Endothelial cell of umbilical vein (primary cell): Measurements from ENCODE around the gene STARD13. TPM values are rescaled to one million over a fixed set of nuclear protein-coding genes. Genes with fewer than 3 reads are reported as not detected.

Experiments
- BruUV-seq: library from RNA; stranded (reverse); fragments of 400-500 nt; replicated peaks from 2 replicates; lab custom pipeline; 2021; lab: Mats Ljungman, UMichigan
- CTCF ChIA-PET: fragments of 300-600, 350-600 bp; sonication (Branson Sonifier 250); formaldehyde crosslinking; loops from one replicate; lab custom pipeline; 2021; ENCODE audit warnings: antibody characterized with exemption, inconsistent platforms; lab: Charles Lee
- POLR2A ChIA-PET: fragments of 300-600, 350-600 bp; sonication (Branson Sonifier 250); formaldehyde crosslinking; loops from one replicate; lab custom pipeline; 2021; ENCODE audit warnings: antibody characterized with exemption, inconsistent platforms; lab: Charles Lee
- DNase-seq: peaks from one replicate; pipeline ENCODE4 v3.0.0-alpha.2; 2011; ENCODE audit warnings: low read depth, low spot score
- FAIRE-seq: peaks from 2 replicates; lab custom pipeline; 2011; peaks lifted over from hg19 to GRCh38; lab: Jason Lieb, UNC
- H2AFZ ChIP-seq: 2 replicates; pipeline ENCODE4 v1.6.0; 2012; ENCODE audit warnings: low read depth, low read length, control low read depth, inconsistent platforms
- H3K27ac ChIP-seq: 2 replicates; pipeline ENCODE4 v1.5.1; 2011; ENCODE audit warnings: low read depth, mild to moderate bottlenecking, control low read depth, low read length, moderate library complexity; ENCODE audit not compliant: insufficient read depth
- H3K27me3 ChIP-seq, 2 experiments: 2 replicates each; pipeline versions ENCODE4 v1.6.0 to v1.6.1; 2011; ENCODE audit warnings: low read length in 2 of 2, mixed read lengths in 1 of 2; ENCODE audit not compliant: control insufficient read depth in 2 of 2, insufficient read depth in 2 of 2
- H3K36me3 ChIP-seq, 2 experiments: 2 replicates in 1 of 2; 3 replicates in 1 of 2; pipeline ENCODE4 v1.5.1; 2011; ENCODE audit warnings: low read length in 2 of 2, mild to moderate bottlenecking in 1 of 2, moderate library complexity in 1 of 2; ENCODE audit not compliant: control insufficient read depth in 2 of 2, insufficient read depth in 2 of 2; ENCODE audit errors: extremely low read depth in 1 of 2
- H3K4me1 ChIP-seq: 3 replicates; pipeline ENCODE4 v1.5.1; 2011; ENCODE audit warnings: mild to moderate bottlenecking, low read length; ENCODE audit not compliant: control insufficient read depth, insufficient read depth; ENCODE audit errors: extremely low read depth
- H3K4me2 ChIP-seq: 2 replicates; pipeline ENCODE4 v1.6.1; 2011; ENCODE audit warnings: low read length, control low read depth, mixed read lengths; ENCODE audit not compliant: insufficient read depth
- H3K4me3 ChIP-seq, 3 experiments: fragments of 200-600 bp in 1 of 3; sonication (generic), shearing (Covaris generic) in 1 of 3; replicated peaks in 1 of 3; 2 replicates each; pipeline ENCODE4 v1.5.1; 2011 to 2016; ENCODE audit warnings: control low read depth in 3 of 3, low read length in 3 of 3, mild to moderate bottlenecking in 2 of 3, inconsistent platforms in 1 of 3, low read depth in 1 of 3, moderate library complexity in 1 of 3; ENCODE audit not compliant: insufficient read depth in 1 of 3
- H3K79me2 ChIP-seq: 2 replicates; pipeline ENCODE4 v1.6.0; 2012; ENCODE audit warnings: low read length, inconsistent platforms; ENCODE audit not compliant: control insufficient read depth, insufficient read depth
- H3K9ac ChIP-seq: replicated peaks from 2 replicates; pipeline ENCODE3; 2011; ENCODE audit warnings: low read length, control low read depth; ENCODE audit not compliant: insufficient read depth; ENCODE audit errors: extremely low read depth
- H3K9me1 ChIP-seq: replicated peaks from 3 replicates; pipeline ENCODE4 v1.6.0; 2011; ENCODE audit warnings: mild to moderate bottlenecking, low read length; ENCODE audit not compliant: control insufficient read depth, insufficient read depth; ENCODE audit errors: extremely low read depth
- H3K9me3 ChIP-seq: replicated peaks from 2 replicates; pipeline ENCODE4 v1.5.1; 2012; ENCODE audit warnings: low read length, inconsistent platforms; ENCODE audit not compliant: control insufficient read depth, insufficient read depth
- H4K20me1 ChIP-seq: replicated peaks from 2 replicates; pipeline ENCODE3; 2011; ENCODE audit warnings: mild to moderate bottlenecking, low read length; ENCODE audit not compliant: control insufficient read depth, insufficient read depth; ENCODE audit errors: extremely low read depth
- CTCF ChIP-seq, 2 donors: IDR thresholded peaks; 1 replicate in 1 of 2; 2 replicates in 1 of 2; pipeline ENCODE4 v1.5.1; 2011; ENCODE audit warnings: low read length in 2 of 2, mild to moderate bottlenecking in 2 of 2, moderate library complexity in 2 of 2, control low read depth in 1 of 2, inconsistent platforms in 1 of 2, low read depth in 1 of 2; ENCODE audit not compliant: insufficient read depth in 1 of 2; ENCODE audit errors: extremely low read depth in 1 of 2
- EZH2 ChIP-seq: IDR thresholded peaks from 2 replicates; pipeline ENCODE4 v1.6.1; 2012; ENCODE audit warnings: borderline replicate concordance, low read depth, mild to moderate bottlenecking, moderate library complexity, low read length, inconsistent platforms; ENCODE audit not compliant: severe bottlenecking
- FOS ChIP-seq: IDR thresholded peaks from 2 replicates; pipeline ENCODE4 v1.6.1; 2011; ENCODE audit warnings: mild to moderate bottlenecking, low read length, moderate library complexity, borderline replicate concordance; ENCODE audit not compliant: insufficient read depth
- GATA2 ChIP-seq: IDR thresholded peaks from 2 replicates; pipeline ENCODE4 v1.7.0; 2011; ENCODE audit warnings: low read depth, mild to moderate bottlenecking, moderate library complexity, mixed read lengths, low read length; ENCODE audit not compliant: insufficient read length, insufficient read depth
- JUN ChIP-seq: IDR thresholded peaks from 2 replicates; pipeline ENCODE4 v1.6.1; 2011; ENCODE audit warnings: borderline replicate concordance, low read depth; ENCODE audit not compliant: insufficient read length, insufficient read depth
- MAX ChIP-seq: IDR thresholded peaks from 2 replicates; pipeline ENCODE4 v1.6.1; 2011; ENCODE audit not compliant: insufficient read depth, insufficient read length
- MYC ChIP-seq: IDR thresholded peaks from one replicate; pipeline ENCODE4 v1.6.1; 2011; ENCODE audit warnings: mild to moderate bottlenecking, low read depth, low read length
- POLR2A ChIP-seq: IDR thresholded peaks from 2 replicates; pipeline ENCODE4 v1.6.1; 2012; ENCODE audit warnings: low read depth, mild to moderate bottlenecking, control low read depth, low read length
- POLR2AphosphoS5 ChIP-seq: IDR thresholded peaks from 2 replicates; pipeline ENCODE4 v1.6.1; 2012; ENCODE audit warnings: low read depth, mild to moderate bottlenecking, control low read depth, low read length, moderate library complexity; ENCODE audit not compliant: insufficient read depth
- dilution Hi-C: fragments of 300-500 bp; cut with MboI; formaldehyde crosslinking; loops from one replicate; pipeline ENCODE4 v1.15.0; 2019; ENCODE audit warnings: low sequenced_read_pairs; ENCODE audit not compliant: extremely low pct_ligation_motif_present
- intact Hi-C: fragments of 100-400 bp; cut with micrococcal nuclease; formaldehyde crosslinking; loops from one replicate; pipeline ENCODE4 v1.10.0; 2022
- polyA plus RNA-seq, 4 experiments: library from polyadenylated mRNA; depleted of rRNA in 3 of 4; stranded (reverse) in 3 of 4; unstranded in 1 of 4; fragments of >200 nt; gene quantifications; 2 replicates each; pipeline versions ENCODE4 v1.2.1 to v1.2.3, GENCODE V29; 2011 to 2012; ENCODE audit warnings: missing spikeins in 1 of 4
- total RNA-seq: library from RNA; stranded (reverse); gene quantifications from 2 replicates; pipeline ENCODE4 v1.2.3, GENCODE V29; 2021

Gene STARD13
- total and polyA plus RNA-seq, 2 donors (not counting 3 experiments of a cell fraction or from before 2014, with no cell fraction given): 11.0 to 47.7 TPM

GRCh38 chr13:33213024-33213768, 72.4 kb downstream of the STARD13 start:
- Histone ChIP-seq H3K9ac (no peak overlapping the region), H3K27ac (no peak overlapping the region), H3K4me2 (no peak overlapping the region), H3K4me3 (no peak overlapping the region), H3K27me3 (no peaks in the 10 kb centered on the region), H3K9me1 (no peaks in the 10 kb centered on the region), H2AFZ (no peak overlapping the region), H3K9me3 (no peaks in the 10 kb centered on the region), H4K20me1 (no peaks in the 10 kb centered on the region), H3K4me1 (peaks cover 5% of the 10 kb centered on the region), H3K36me3 (no peaks in the 10 kb centered on the region), H3K79me2 (peaks cover 92% of the 10 kb centered on the region)
- TF ChIP-seq MYC (no peak), JUN (no peak), EZH2 (no peak), GATA2 (no peak), POLR2AphosphoS5 (no peak), MAX (no peak)
- intact Hi-C loops: no loop called here
- dilution Hi-C loops: no loop called here
- DNase-seq (no peak), FAIRE-seq (no peak)
- no TSS peak for BruUV-seq
- ChIA-PET POLR2A (no interaction called here), CTCF (interaction anchor here (0.7 kb wide), 1 partner anchor 8 kb away, joined by 4 read pairs; no protein-coding TSS in a partner anchor)

- CTCF ChIA-PET: interaction anchor here (0.8 kb wide), 1 partner anchor 331 kb away, joined by 3 read pairs; no protein-coding TSS in a partner anchor
- no peak overlapping the region for H3K4me3 ChIP-seq
- intact Hi-C loops: no loop called here
Measured at GRCh38 chr13:33212396-33212795, 73.2 kb downstream of the STARD13 start.

More at GRCh38 chr13:33212396-33212795, 73.2 kb downstream of the STARD13 start:
- DNase-seq: no peak
- Histone ChIP-seq H3K79me2 (peaks cover 92% of the 10 kb centered on the region), H2AFZ (no peak overlapping the region), H3K27ac (no peak overlapping the region), H3K4me1 (peaks cover 13% of the 10 kb centered on the region), H3K9me3 (no peaks in the 10 kb centered on the region), H3K36me3 (no peaks in the 10 kb centered on the region), H3K27me3 (no peaks in the 10 kb centered on the region), H3K9me1 (no peaks in the 10 kb centered on the region), H3K9ac (no peak overlapping the region), H4K20me1 (no peaks in the 10 kb centered on the region), H3K4me2 (no peak overlapping the region)
- no TSS peak for BruUV-seq
- no peak for FAIRE-seq
- TF ChIP-seq MYC (no peak), GATA2 (no peak), POLR2AphosphoS5 (no peak), JUN (no peak), CTCF (IDR thresholded peaks at IDR 0.05; ENCODE audit: extremely low read depth in 1 of 2, insufficient read depth in 1 of 2, low read depth in 1 of 2, low read length in 2 of 2) (no peak), EZH2 (no peak), MAX (no peak), FOS (no peak), POLR2A (no peak)
- dilution Hi-C loops: no loop called here
- POLR2A ChIA-PET: no interaction called here
